Measurements from ENCODE around the gene CNTFR.

CNTFR gene

GRCh38 chr9:34588671-34589635 lies 571 bp downstream of the CNTFR start:
- no peaks in the 10 kb centered on the region for H3K79me2 ChIP-seq
- H3K9me3 ChIP-seq (ENCODE audit: control insufficient read depth, low read length), result no peaks in the 10 kb centered on the region
- no peak overlapping the region for H3K27ac ChIP-seq
- H3K4me2 ChIP-seq (ENCODE audit: low read length), result peak overlapping the region; percentile 2
- H3K4me3 ChIP-seq (ENCODE audit: low read depth, low read length), result no peak overlapping the region
- no peaks in the 10 kb centered on the region for H3K4me1 ChIP-seq
- H3K27me3 ChIP-seq (ENCODE audit: control insufficient read depth, insufficient read depth, low read length), result peaks cover 5% of the 10 kb centered on the region
- no peaks in the 10 kb centered on the region for H3K36me3 ChIP-seq (ENCODE audit: control insufficient read depth, insufficient read depth, low read length)
- H3K9ac ChIP-seq, result no peak overlapping the region
- no peak for TF ChIP-seq CTCF (IDR thresholded peaks at IDR 0.05)
- no peak overlapping the region for H2AFZ ChIP-seq

GRCh38 chr9:34587271-34587670 lies 2.3 kb downstream of the CNTFR start:
- H3K4me1 ChIP-seq, result no peaks in the 10 kb centered on the region
- no peaks in the 10 kb centered on the region for H3K9me3 ChIP-seq (ENCODE audit: control insufficient read depth, low read length)
- no peak for TF ChIP-seq CTCF (IDR thresholded peaks at IDR 0.05)
- H3K9ac ChIP-seq, result no peak overlapping the region
- peaks cover 5% of the 10 kb centered on the region for H3K27me3 ChIP-seq (ENCODE audit: control insufficient read depth, insufficient read depth, low read length)
- no peak overlapping the region for H3K4me2 ChIP-seq (ENCODE audit: low read length)
- no peak overlapping the region for H3K4me3 ChIP-seq (ENCODE audit: low read depth, low read length)
- no peak overlapping the region for H3K27ac ChIP-seq
- H2AFZ ChIP-seq, result no peak overlapping the region
- no peaks in the 10 kb centered on the region for H3K79me2 ChIP-seq
- H3K36me3 ChIP-seq (ENCODE audit: control insufficient read depth, insufficient read depth, low read length), result no peaks in the 10 kb centered on the region

GRCh38 chr9:34585946-34586669 lies 3.4 kb downstream of the CNTFR start:
- H3K27me3 ChIP-seq (ENCODE audit: control insufficient read depth, insufficient read depth, low read length), result peaks cover 5% of the 10 kb centered on the region
- no peaks in the 10 kb centered on the region for H3K36me3 ChIP-seq (ENCODE audit: control insufficient read depth, insufficient read depth, low read length)
- no peaks in the 10 kb centered on the region for H3K79me2 ChIP-seq
- no peak overlapping the region for H3K4me3 ChIP-seq (ENCODE audit: low read depth, low read length)
- TF ChIP-seq CTCF (IDR thresholded peaks at IDR 0.05), result no peak
- no peak overlapping the region for H3K27ac ChIP-seq
- no peaks in the 10 kb centered on the region for H3K9me3 ChIP-seq (ENCODE audit: control insufficient read depth, low read length)
- H3K4me1 ChIP-seq, result no peaks in the 10 kb centered on the region
- no peak overlapping the region for H3K9ac ChIP-seq
- no peak overlapping the region for H2AFZ ChIP-seq
- no peak overlapping the region for H3K4me2 ChIP-seq (ENCODE audit: low read length)

GRCh38 chr9:34584970-34585369 lies 4.6 kb downstream of the CNTFR start:
- no peak for TF ChIP-seq CTCF (IDR thresholded peaks at IDR 0.05)

More at GRCh38 chr9:34584970-34585369, 4.6 kb downstream of the CNTFR start:
- Histone ChIP-seq H3K79me2 (no peaks in the 10 kb centered on the region), H3K36me3 (ENCODE audit: control insufficient read depth, insufficient read depth, low read length) (no peaks in the 10 kb centered on the region), H3K4me3 (ENCODE audit: low read depth, low read length) (no peak overlapping the region), H3K27ac (no peak overlapping the region), H3K9me3 (ENCODE audit: control insufficient read depth, low read length) (no peaks in the 10 kb centered on the region), H3K27me3 (ENCODE audit: control insufficient read depth, insufficient read depth, low read length) (peaks cover 5% of the 10 kb centered on the region), H3K9ac (no peak overlapping the region), H3K4me2 (ENCODE audit: low read length) (no peak overlapping the region), H3K4me1 (no peaks in the 10 kb centered on the region), H2AFZ (no peak overlapping the region)

All from parathyroid adenoma (tissue), 2 donors.